CD14-positive monocyte (primary cell): ENCODE data around the gene SLC13A3. TPM values are rescaled to one million over a fixed set of nuclear protein-coding genes. Genes with fewer than 3 reads are reported as not detected.

Experiments
- DNase-seq, 3 donors: peaks; one replicate each; pipeline ENCODE4 v3.0.0-alpha.2; 2011 to 2022
- H2AFZ ChIP-seq: 2 replicates; pipeline ENCODE4 v1.6.0; 2012; ENCODE audit warnings: mild to moderate bottlenecking, low read depth, low read length, inconsistent platforms; ENCODE audit not compliant: insufficient read depth, poor library complexity, severe bottlenecking
- H3K27ac ChIP-seq, 2 donors: 1 replicate in 1 of 2; 2 replicates in 1 of 2; pipeline ENCODE4 v1.5.1; 2012 to 2013; ENCODE audit warnings: low read length in 2 of 2, control low read depth in 1 of 2, inconsistent platforms in 1 of 2, low read depth in 1 of 2, mild to moderate bottlenecking in 1 of 2
- H3K27me3 ChIP-seq, 2 donors: one replicate each; pipeline versions ENCODE4 v1.6.0 to v1.6.1; 2011 to 2013; ENCODE audit warnings: low read length in 2 of 2; ENCODE audit not compliant: control insufficient read depth in 2 of 2, insufficient read depth in 2 of 2
- H3K36me3 ChIP-seq, 2 donors: replicated peaks in 1 of 2; 1 replicate in 1 of 2; 2 replicates in 1 of 2; pipeline versions ENCODE4 v1.5.1 to v1.6.1; 2012 to 2013; ENCODE audit warnings: low read length in 2 of 2, control low read depth in 1 of 2, inconsistent platforms in 1 of 2, mild to moderate bottlenecking in 1 of 2; ENCODE audit not compliant: insufficient read depth in 2 of 2, control insufficient read depth in 1 of 2
- H3K4me1 ChIP-seq, 2 donors: 1 replicate in 1 of 2; 2 replicates in 1 of 2; pipeline versions ENCODE4 v1.5.1 to v1.6.1; 2012 to 2013; ENCODE audit warnings: low read length in 2 of 2, control low read depth in 1 of 2, inconsistent platforms in 1 of 2, mild to moderate bottlenecking in 1 of 2, moderate library complexity in 1 of 2; ENCODE audit not compliant: insufficient read depth in 2 of 2, control insufficient read depth in 1 of 2
- H3K4me2 ChIP-seq: replicated peaks from 2 replicates; pipeline ENCODE3; 2012; ENCODE audit warnings: low read length, moderate library complexity, mild to moderate bottlenecking; ENCODE audit not compliant: poor library complexity, severe bottlenecking; ENCODE audit errors: extremely low read depth
- H3K4me3 ChIP-seq, 3 experiments: fragments of 200-600 bp in 1 of 3; sonication (generic) in 1 of 3; replicated peaks in 1 of 3; 1 replicate in 2 of 3; 2 replicates in 1 of 3; pipeline ENCODE4 v1.5.1; 2011 to 2013; ENCODE audit warnings: low read length in 3 of 3, mild to moderate bottlenecking in 3 of 3, control low read depth in 2 of 3, low read depth in 2 of 3, inconsistent platforms in 1 of 3, moderate library complexity in 1 of 3
- H3K79me2 ChIP-seq: 2 replicates; pipeline ENCODE4 v1.6.0; 2012; ENCODE audit warnings: mild to moderate bottlenecking, control low read depth, inconsistent platforms, low read length, moderate library complexity; ENCODE audit not compliant: insufficient read depth
- H3K9ac ChIP-seq: 2 replicates; pipeline ENCODE4 v1.6.0; 2017; ENCODE audit warnings: low read length, mild to moderate bottlenecking; ENCODE audit not compliant: insufficient read depth, poor library complexity, severe bottlenecking
- H3K9me3 ChIP-seq, 2 donors: replicated peaks in 1 of 2; 1 replicate in 1 of 2; 2 replicates in 1 of 2; pipeline versions ENCODE4 v1.5.1 to v1.6.1; 2012 to 2013; ENCODE audit warnings: low read length in 2 of 2, control low read depth in 1 of 2; ENCODE audit not compliant: control insufficient read depth in 1 of 2, insufficient read depth in 1 of 2
- H4K20me1 ChIP-seq: 2 replicates; pipeline ENCODE4 v1.6.0; 2012; ENCODE audit warnings: mild to moderate bottlenecking, low read length, control low read depth, moderate library complexity; ENCODE audit not compliant: insufficient read depth
- H3K27ac Mint-ChIP-seq, 7 donors: one replicate each; pipeline ENCODE4 v1.8.0; 2020; ENCODE audit warnings: mild to moderate bottlenecking in 7 of 7, mixed read lengths in 7 of 7, moderate library complexity in 6 of 7, inconsistent platforms in 2 of 7
- H3K27me3 Mint-ChIP-seq, 3 donors: one replicate each; pipeline ENCODE4 v1.8.0; 2021 to 2022; ENCODE audit warnings: low read depth in 3 of 3, mild to moderate bottlenecking in 3 of 3, mixed read lengths in 3 of 3, moderate library complexity in 3 of 3, inconsistent platforms in 1 of 3
- H3K36me3 Mint-ChIP-seq, 2 donors: one replicate each; pipeline ENCODE4 v1.8.0; 2020; ENCODE audit warnings: mixed read lengths in 2 of 2, inconsistent platforms in 1 of 2, mild to moderate bottlenecking in 1 of 2
- H3K4me1 Mint-ChIP-seq: one replicate; pipeline ENCODE4 v1.8.0; 2020; ENCODE audit warnings: mild to moderate bottlenecking, mixed read lengths
- H3K4me3 Mint-ChIP-seq, 2 donors: one replicate each; pipeline ENCODE4 v1.8.0; 2020; ENCODE audit warnings: mild to moderate bottlenecking in 2 of 2, mixed read lengths in 2 of 2, moderate library complexity in 1 of 2
- H3K9me3 Mint-ChIP-seq, 7 donors: one replicate each; pipeline ENCODE4 v1.8.0; 2020 to 2022; ENCODE audit warnings: mixed read lengths in 7 of 7, mild to moderate bottlenecking in 6 of 7, moderate library complexity in 6 of 7, inconsistent platforms in 2 of 7
- CTCF ChIP-seq: fragments of 200-600 bp; IDR thresholded peaks from one replicate; pipeline ENCODE4 v1.8.0; 2022; ENCODE audit warnings: antibody characterized with exemption, mild to moderate bottlenecking
- WGBS: methylation state at CpG from one replicate; pipeline ENCODE4 v1.1.5; 2013; ENCODE audit warnings: missing lambda C conversion rate; ENCODE audit not compliant: insufficient coverage; 5-methylcytosine and 5-hydroxymethylcytosine counted together
- intact Hi-C, 2 donors: fragments of 100-400 bp; cut with micrococcal nuclease; formaldehyde crosslinking; loops; one replicate each; pipeline versions ENCODE4 v1.15.0 to v1.15.1; 2023
- polyA plus RNA-seq, 3 donors: library from polyadenylated mRNA; depleted of rRNA in 1 of 3; unstranded in 2 of 3; stranded (reverse) in 1 of 3; fragments of 300-500 nt in 2 of 3; fragments of >200 nt in 1 of 3; fragmentation: Illumina TruSeq in 2 of 3; gene quantifications; 1 replicate in 2 of 3; 2 replicates in 1 of 3; pipeline ENCODE4 v1.2.3, GENCODE V29; 2012 to 2021

Gene SLC13A3
- polyA plus RNA-seq, 3 donors = 0.04 TPM; not detected in 2

DNA sequence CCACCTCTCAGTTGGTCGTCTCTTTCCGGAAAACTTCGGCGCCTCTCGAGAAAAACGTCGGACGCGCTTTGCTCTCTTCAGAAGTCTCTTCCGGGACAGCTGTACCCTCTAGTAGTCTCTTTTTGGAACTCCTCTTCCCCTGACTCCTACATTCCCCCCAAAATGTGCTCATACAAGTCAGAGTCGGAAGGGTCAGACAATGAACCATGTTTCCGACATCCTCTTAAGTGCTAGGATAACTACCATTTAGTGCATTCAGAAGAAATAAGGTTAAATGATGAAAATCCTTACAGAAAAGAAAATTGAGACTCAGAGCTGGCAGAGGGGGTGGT, 38.5 kb upstream of the SLC13A3 start:
- H3K4me2 ChIP-seq = peak overlapping the region; percentile 80

DNA sequence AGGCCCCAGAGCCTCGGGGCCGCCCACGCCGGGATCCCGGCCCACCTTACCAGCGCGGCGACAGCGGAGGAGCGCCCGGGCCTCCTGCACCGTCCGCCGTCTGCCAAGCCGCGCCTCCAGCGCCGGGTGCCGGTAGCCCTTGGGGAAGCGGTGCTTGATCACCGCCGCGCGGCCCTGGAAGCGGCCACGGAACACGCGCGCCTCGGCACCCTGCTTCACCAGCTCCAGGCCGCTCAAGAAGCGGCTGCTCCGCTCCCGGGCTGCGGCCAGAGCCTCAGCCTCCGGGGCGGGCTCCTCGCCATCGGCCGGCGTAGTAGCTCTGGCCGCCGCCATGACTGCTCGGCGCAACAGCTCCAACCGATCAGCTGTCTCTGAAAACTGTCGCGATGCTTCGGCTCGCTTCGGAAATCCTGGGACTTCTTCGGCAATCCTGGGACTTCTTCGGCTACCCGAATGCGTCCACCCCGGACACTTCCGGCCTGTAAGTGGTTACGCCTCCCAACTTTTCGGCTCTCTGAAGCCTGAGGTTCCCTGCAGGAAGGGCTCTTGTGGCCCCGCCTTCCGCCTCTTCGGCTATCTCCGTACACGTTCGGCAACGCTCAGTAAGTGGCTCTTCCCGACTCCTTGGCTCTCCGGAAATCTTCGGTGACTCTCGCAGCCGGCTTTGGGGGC, 38.0 kb upstream of the SLC13A3 start, which contains the start of gene TP53RK:
Gene TP53RK, minus strand, starts transcription at position 363 of the 672 bp plus-strand sequence. Its CDS starts 30 bp downstream, at position 333.
- Histone ChIP-seq H3K4me1 (peaks cover 19 to 30% of the 10 kb centered on the region in 2 donors), H3K9ac (peak within 1 kb of the TSS; percentile 91), H3K79me2 (peaks cover 46% of the 10 kb centered on the region), H3K4me2 (peak within 1 kb of the TSS; percentile 80), H3K36me3 (peaks cover 14 to 29% of the 10 kb centered on the region in 2 donors), H3K9me3 (no peaks in the 10 kb centered on the region), H3K27ac (peak within 1 kb of the TSS; percentile 73 to 82), H3K27me3 (no peaks in the 10 kb centered on the region), H4K20me1 (peaks cover 42% of the 10 kb centered on the region), H2AFZ (peak within 1 kb of the TSS; percentile 86), H3K4me3 (peak within 1 kb of the TSS; percentile 48 to 80 (median 72))
- under 1% methylated on average over 71 of the region's 71 CpGs for whole genome bisulfite sequencing
- H3K4me3 Mint-ChIP-seq = peak within 1 kb of the TSS; percentile 90 to 93
- H3K9me3 Mint-ChIP-seq = peaks cover 0 to 3% (median 0%) of the 10 kb centered on the region in 7 donors
- peak within 1 kb of the TSS; percentile 88 to 95 (median 94) for H3K27ac Mint-ChIP-seq
- H3K4me1 Mint-ChIP-seq = peaks cover 47% of the 10 kb centered on the region
- H3K27me3 Mint-ChIP-seq = no peaks in the 10 kb centered on the region
- H3K36me3 Mint-ChIP-seq = peaks cover 19 to 25% of the 10 kb centered on the region in 2 donors
- TF ChIP-seq CTCF = peak; percentile 29
- peak; percentile 96 to 98 (median 98) for DNase-seq
- intact Hi-C loops = loop anchor here (10.0 kb wide), 2 partner anchors 134 to 554 kb away; partner anchors contain the start of gene OCSTAMP (in 1 of the 2)

More for the DNA sequence above, 38.5 kb upstream of the SLC13A3 start:
- no peaks in the 10 kb centered on the region for H3K27me3 Mint-ChIP-seq
- peaks cover 42% of the 10 kb centered on the region for H3K79me2 ChIP-seq
- peaks cover 14 to 24% of the 10 kb centered on the region in 2 donors for H3K36me3 ChIP-seq
- intact Hi-C loops = loop anchor here (10.0 kb wide), 2 partner anchors 135 to 555 kb away; partner anchors contain the start of gene OCSTAMP (in 1 of the 2)
- peak overlapping the region; percentile 48 to 80 (median 72) for H3K4me3 ChIP-seq
- H3K27ac Mint-ChIP-seq = peak overlapping the region; percentile 88 to 95 (median 94)
- no peak for DNase-seq
- H3K36me3 Mint-ChIP-seq = peaks cover 16 to 21% of the 10 kb centered on the region in 2 donors
- H3K9me3 ChIP-seq = no peaks in the 10 kb centered on the region
- peaks cover 37% of the 10 kb centered on the region for H4K20me1 ChIP-seq
- H2AFZ ChIP-seq = peak overlapping the region; percentile 86
- peaks cover 0 to 3% (median 0%) of the 10 kb centered on the region in 7 donors for H3K9me3 Mint-ChIP-seq
- H3K4me1 ChIP-seq = peaks cover 23 to 35% of the 10 kb centered on the region in 2 donors
- H3K27ac ChIP-seq = peak overlapping the region; percentile 73 to 82
- H3K27me3 ChIP-seq = no peaks in the 10 kb centered on the region
- peak overlapping the region; percentile 90 to 93 for H3K4me3 Mint-ChIP-seq
- 0% methylated on average over 8 of the region's 12 CpGs for WGBS
- H3K9ac ChIP-seq = peak overlapping the region; percentile 91
- H3K4me1 Mint-ChIP-seq = peaks cover 49% of the 10 kb centered on the region
- TF ChIP-seq CTCF = no peak
